PFSK-1 (cell line): ENCODE measurements around the gene HMX2.
A peak's percentile ranks its signal among the peaks of the same experiment; 100 is the strongest.

ENCODE experiments used
- FOXP2 ChIP-seq: optimal IDR thresholded peaks from 2 replicates; pipeline ENCODE3; 2011; ENCODE audit warnings: borderline replicate concordance, control low read depth, inconsistent platforms; ENCODE audit not compliant: insufficient read depth; ENCODE audit errors: extremely low read length, extremely low read depth
- POLR2AphosphoS5 ChIP-seq: IDR thresholded peaks from 2 replicates; pipeline ENCODE4 v1.6.1; 2012; ENCODE audit warnings: low read depth, mild to moderate bottlenecking, control low read depth, low read length, moderate library complexity
- SIN3A ChIP-seq: IDR thresholded peaks from 2 replicates; pipeline ENCODE4 v1.6.1; 2012; ENCODE audit warnings: mild to moderate bottlenecking, low read length, moderate library complexity, borderline replicate concordance; ENCODE audit not compliant: insufficient read depth
- TAF1 ChIP-seq: IDR thresholded peaks from 2 replicates; pipeline ENCODE4 v1.6.1; 2012; ENCODE audit warnings: low read length, control low read depth, borderline replicate concordance; ENCODE audit not compliant: insufficient read depth
- TF ChIP-seq, protein P1 (sequence below), 2 experiments: IDR thresholded peaks; 2 replicates each; pipeline versions ENCODE4 v1.6.1 to v1.8.0; 2011 to 2012; ENCODE audit warnings: low read depth in 2 of 2, low read length in 2 of 2, control low read depth in 1 of 2, inconsistent platforms in 1 of 2, mild to moderate bottlenecking in 1 of 2, moderate library complexity in 1 of 2; ENCODE audit not compliant: insufficient read depth in 1 of 2

HMX2 gene

DNA sequence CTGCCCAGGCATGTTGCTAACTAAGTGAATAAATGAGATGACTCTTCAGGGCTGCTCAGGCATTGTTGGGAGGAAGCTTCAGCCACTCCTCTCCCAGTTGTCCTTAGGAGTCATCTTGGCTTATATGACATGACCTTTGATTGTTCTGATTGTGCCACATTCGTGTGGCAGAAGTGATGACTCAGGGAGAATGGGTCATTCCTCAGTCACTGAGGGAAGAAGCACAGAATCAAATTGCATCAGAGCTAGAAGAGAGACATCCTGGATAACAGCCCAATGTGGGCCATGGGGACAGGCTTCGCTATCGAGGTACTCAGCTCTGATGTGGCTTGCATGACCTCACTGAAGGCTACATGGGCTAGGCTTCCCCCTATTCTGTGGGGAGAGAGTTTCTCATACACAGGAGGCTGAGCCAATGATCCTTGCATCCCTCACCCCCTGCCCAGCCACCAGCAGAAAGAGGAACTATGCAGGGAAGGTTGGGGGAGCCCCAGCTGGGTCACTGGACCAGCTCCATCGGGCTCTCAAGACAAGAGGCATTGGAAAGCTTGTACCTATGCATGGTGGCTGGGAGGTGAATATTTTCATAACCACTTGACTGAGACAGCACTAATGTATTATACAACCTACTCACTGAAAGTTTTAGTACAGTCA, 18.2 kb upstream of the HMX2 start:
- TF ChIP-seq, protein P1, sequence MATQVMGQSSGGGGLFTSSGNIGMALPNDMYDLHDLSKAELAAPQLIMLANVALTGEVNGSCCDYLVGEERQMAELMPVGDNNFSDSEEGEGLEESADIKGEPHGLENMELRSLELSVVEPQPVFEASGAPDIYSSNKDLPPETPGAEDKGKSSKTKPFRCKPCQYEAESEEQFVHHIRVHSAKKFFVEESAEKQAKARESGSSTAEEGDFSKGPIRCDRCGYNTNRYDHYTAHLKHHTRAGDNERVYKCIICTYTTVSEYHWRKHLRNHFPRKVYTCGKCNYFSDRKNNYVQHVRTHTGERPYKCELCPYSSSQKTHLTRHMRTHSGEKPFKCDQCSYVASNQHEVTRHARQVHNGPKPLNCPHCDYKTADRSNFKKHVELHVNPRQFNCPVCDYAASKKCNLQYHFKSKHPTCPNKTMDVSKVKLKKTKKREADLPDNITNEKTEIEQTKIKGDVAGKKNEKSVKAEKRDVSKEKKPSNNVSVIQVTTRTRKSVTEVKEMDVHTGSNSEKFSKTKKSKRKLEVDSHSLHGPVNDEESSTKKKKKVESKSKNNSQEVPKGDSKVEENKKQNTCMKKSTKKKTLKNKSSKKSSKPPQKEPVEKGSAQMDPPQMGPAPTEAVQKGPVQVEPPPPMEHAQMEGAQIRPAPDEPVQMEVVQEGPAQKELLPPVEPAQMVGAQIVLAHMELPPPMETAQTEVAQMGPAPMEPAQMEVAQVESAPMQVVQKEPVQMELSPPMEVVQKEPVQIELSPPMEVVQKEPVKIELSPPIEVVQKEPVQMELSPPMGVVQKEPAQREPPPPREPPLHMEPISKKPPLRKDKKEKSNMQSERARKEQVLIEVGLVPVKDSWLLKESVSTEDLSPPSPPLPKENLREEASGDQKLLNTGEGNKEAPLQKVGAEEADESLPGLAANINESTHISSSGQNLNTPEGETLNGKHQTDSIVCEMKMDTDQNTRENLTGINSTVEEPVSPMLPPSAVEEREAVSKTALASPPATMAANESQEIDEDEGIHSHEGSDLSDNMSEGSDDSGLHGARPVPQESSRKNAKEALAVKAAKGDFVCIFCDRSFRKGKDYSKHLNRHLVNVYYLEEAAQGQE (IDR thresholded peaks at IDR 0.05; ENCODE audit: insufficient read depth in 1 of 2, low read depth in 2 of 2, low read length in 2 of 2), result no peak
- TF ChIP-seq POLR2AphosphoS5, result no peak
- no peak for TF ChIP-seq TAF1
- TF ChIP-seq FOXP2, result no peak
- TF ChIP-seq SIN3A, result no peak

DNA sequence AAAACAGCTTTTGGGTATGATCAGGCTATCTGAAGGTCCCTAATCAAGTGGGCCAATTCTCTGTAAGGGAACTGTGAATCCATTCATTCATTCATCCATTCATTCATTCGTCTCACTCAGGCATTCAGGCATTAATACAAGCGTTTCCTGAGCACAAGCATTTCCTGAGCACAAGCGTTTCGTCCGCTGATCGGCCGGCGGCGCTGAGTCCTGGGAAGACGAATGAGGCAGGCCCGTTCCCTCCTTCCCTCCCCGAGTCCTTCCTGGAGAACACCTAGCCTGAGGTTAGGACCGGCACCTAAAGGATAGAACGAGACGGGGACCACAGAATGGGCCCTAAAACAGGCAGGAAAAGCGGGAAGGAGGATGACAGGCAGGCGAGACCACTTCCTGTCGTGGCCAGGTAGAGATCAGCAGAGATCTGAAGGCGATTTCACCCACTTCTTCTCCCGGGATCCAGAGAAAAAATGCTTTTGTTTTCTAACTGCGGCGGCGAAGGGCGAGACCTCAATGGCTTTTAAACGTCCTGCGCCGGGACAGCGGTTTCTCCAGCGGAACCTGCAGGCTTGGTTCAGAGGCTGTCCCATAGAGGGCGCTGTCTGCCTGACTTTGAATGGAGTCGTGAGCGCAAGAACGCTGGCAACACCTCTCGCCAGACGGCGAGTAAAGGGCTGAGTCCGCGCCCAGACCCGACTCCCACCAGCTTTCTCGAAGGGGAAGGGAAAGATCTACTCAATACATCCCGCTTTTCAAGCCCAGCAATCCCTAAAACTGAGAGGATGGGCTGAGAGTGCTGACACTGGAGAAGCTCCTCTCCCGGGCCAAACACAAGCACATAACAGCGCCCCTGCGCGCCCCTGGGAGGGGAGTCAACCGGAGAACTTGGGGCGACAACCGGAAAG, 15.1 kb upstream of the HMX2 start:
- TF ChIP-seq SIN3A, result no peak
- peak; percentile 56 for TF ChIP-seq FOXP2

DNA sequence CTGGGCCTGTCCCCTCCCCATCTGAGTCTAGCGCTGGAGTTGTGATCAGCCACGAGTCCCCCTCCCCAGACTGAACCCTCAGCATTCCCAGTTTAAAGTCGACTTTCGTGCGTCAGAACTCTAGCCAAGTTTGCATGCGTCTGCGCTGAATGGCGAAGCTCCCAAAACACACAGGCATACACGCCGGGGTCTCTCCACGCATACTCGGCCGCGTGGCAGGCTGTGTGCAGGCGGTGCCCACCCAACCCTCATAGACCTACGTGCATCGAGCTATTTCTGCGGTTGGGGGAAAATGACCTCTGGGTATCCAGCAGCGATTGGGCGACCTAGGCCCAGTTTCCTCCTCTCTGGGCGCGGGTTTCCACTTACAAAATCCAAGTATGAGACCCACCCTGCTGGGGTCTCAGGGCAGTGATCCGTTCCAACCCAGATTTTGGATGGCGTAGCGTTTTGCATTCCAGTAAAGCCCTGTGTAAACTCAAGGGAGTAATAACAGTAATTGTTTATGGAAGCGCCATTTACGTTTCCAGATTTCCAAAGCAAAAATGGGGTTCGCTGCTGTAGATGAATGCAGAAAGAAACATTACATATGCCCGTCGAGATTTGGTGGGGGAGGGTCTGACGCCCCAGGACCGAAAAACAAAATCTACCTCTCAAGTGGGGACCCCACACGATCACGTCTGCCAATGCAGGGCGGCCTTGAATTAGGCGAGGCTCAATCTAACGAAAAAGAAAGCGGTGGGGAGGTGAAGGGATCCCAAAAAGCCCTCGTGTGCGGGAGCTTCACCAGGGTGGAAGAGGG, 14.2 kb upstream of the HMX2 start:
- TF ChIP-seq FOXP2, result no peak
- no peak for TF ChIP-seq SIN3A

DNA sequence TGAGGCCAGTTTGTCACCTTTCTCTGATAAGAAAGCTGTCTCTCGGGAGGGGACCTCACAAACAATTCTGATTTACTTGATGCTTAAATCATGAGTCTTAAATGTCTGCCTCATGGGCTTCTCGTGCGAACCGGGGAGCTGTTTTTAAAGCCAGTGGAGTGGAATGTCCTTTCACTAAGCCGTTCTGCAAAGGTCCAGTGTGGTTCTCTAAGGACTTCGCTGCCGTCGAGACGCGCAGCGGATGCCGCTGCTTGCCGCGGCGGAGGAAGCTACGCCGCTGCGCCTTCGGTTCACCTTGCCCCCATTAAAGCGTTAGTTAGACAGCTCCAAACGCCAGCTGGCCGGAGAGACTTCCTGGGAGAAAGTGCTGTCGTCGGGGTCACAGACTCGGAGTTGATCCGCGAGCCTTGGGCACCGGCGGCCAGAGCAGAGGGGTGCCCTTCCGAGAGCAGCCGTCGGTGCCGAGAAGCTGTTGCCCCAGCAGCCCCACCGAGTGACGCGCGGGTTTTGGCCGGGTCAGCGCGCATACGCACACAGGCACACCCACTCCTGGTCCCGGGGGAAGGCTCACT, 13.5 kb upstream of the HMX2 start:
- no peak for TF ChIP-seq TAF1
- TF ChIP-seq SIN3A, result no peak
- TF ChIP-seq POLR2AphosphoS5, result no peak
- TF ChIP-seq, protein P1 (IDR thresholded peaks at IDR 0.05; ENCODE audit: insufficient read depth in 1 of 2, low read depth in 2 of 2, low read length in 2 of 2), result no peak
- no peak for TF ChIP-seq FOXP2

DNA sequence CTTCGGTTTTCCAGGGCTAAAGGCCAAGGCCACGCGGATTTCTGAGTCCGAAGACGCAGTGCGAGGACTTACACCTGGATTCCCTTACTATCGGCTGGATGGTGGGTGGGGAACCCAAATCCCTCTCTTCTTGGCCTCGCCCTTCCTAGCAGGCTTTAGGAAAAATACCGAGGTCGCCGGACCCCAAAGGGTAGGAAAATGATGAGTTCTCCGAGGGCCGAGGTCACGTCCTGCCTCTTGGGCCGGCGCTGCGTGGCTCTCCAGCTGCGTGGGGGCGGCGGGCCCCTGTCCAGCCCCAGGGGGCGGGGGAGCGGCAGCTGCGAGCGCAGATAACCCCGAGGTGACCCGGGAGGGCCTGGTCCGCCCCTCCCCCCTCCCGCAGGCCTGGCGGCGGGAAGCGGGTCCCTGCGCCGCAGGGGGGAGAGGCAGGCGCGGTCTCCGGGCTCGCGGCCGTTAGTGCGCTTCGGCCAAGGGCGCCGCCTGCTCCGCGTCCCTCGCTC, 13.0 kb upstream of the HMX2 start:
- TF ChIP-seq, protein P1 (IDR thresholded peaks at IDR 0.05; ENCODE audit: insufficient read depth in 1 of 2, low read depth in 2 of 2, low read length in 2 of 2), result no peak
- TF ChIP-seq SIN3A (no peak), FOXP2 (no peak), TAF1 (no peak), POLR2AphosphoS5 (no peak)
